ENCODE data around the gene OVAAL. TPM values are rescaled to one million over a fixed set of nuclear protein-coding genes. Genes with fewer than 3 reads are reported as not detected.

The OVAAL gene
- total and polyA plus RNA-seq, 2 of the 4 experiments (the other 2 are of a cell fraction): not detected

DNA sequence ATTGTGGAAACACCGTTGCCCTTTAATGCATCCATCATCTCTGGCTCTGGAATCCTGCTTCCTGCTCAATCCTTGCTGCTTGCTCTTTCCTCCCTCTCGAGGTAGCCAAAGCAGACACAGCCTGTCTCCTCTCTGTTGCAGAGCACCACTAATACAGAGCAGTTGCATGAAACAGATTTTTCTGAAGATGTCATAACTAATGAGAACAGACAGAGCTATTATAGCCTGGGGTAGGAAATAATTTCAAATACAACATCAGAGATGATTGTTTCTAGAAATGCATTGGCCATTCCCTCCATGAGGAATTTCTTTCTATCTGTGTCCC, 33.1 kb upstream of the OVAAL start:
- in situ Hi-C loops (cut with MboI; ENCODE audit: low sequenced_read_pairs): no loop called here
- H2AFZ ChIP-seq (replicated peaks; ENCODE audit: low read length, poor library complexity): no peak overlapping the region
- WGBS, 2 experiments (ENCODE audit: extremely low coverage in 2 of 2, insufficient read length in 1 of 2): no CpG with 5 or more reads among the region's 2 CpGs
- H3K18ac ChIP-seq (ENCODE audit: low read depth, low read length): no peak overlapping the region
- H4K20me1 ChIP-seq (ENCODE audit: insufficient read depth, low read length): no peaks in the 10 kb centered on the region
- ChIA-PET CTCF (interaction anchor here (0.7 kb wide), 1 partner anchor 53 kb away, joined by 3 read pairs; no protein-coding TSS in a partner anchor), POLR2A (ENCODE audit: unreplicated experiment) (no interaction called here)
- no peak overlapping the region for H3K9ac ChIP-seq (ENCODE audit: low read depth, low read length)
- H4K5ac ChIP-seq (ENCODE audit: low read depth, low read length): no peak overlapping the region
- peak overlapping the region; percentile 62 for H3K4ac ChIP-seq (ENCODE audit: low read depth, low read length)
- BruUV-seq (replicated peaks): no TSS peak
- H3K9me1 ChIP-seq (ENCODE audit: insufficient read depth, low read length): peaks cover 18% of the 10 kb centered on the region
- H4K91ac ChIP-seq (ENCODE audit: insufficient read depth, low read depth, low read length): peak overlapping the region; percentile 63; the same call in 1 of the 2 replicates
- no peaks in the 10 kb centered on the region for H3K79me1 ChIP-seq (ENCODE audit: low read depth in 1 of 2, low read length in 2 of 2)
- H3K9me3 ChIP-seq (ENCODE audit: control insufficient read depth, insufficient read depth, low read length): peaks cover 2% of the 10 kb centered on the region; the same call in 1 of the 2 replicates
- intact Hi-C loops (cut with micrococcal nuclease): no loop called here
- no peak overlapping the region for H3K27ac ChIP-seq (ENCODE audit: insufficient read depth, low read length)
- ATAC-seq (ENCODE audit: low read depth) (no peak), DNase-seq (peak; percentile 20)
- no peak overlapping the region; the same call in 1 of the 2 replicates for H2AK5ac ChIP-seq (ENCODE audit: low read depth, low read length)
- H2BK15ac ChIP-seq (ENCODE audit: low read depth, low read length): 0 out of 3 replicates have a peak overlapping the region, but pooled peaks have one; percentile 64
- no peak overlapping the region for H2BK5ac ChIP-seq (ENCODE audit: low read depth, low read length, poor library complexity, severe bottlenecking)
- H3K36me3 ChIP-seq (ENCODE audit: control insufficient read depth, insufficient read depth, low read length): no peaks in the 10 kb centered on the region
- TF ChIP-seq MAZ (IDR thresholded peaks at IDR 0.05; ENCODE audit: borderline replicate concordance, low read depth, low read length) (no peak), RAD21 (IDR thresholded peaks at IDR 0.05; ENCODE audit: low read length) (no peak), SMC3 (IDR thresholded peaks at IDR 0.05; ENCODE audit: low read depth, low read length) (no peak), FOS (IDR thresholded peaks at IDR 0.05; ENCODE audit: low read depth, low read length) (no peak), USF2 (IDR thresholded peaks at IDR 0.05; ENCODE audit: low read depth, low read length) (no peak), NFE2L2 (IDR thresholded peaks at IDR 0.05; ENCODE audit: low read depth, low read length) (no peak), CEBPB (IDR thresholded peaks at IDR 0.05; ENCODE audit: low read depth, low read length) (no peak), RCOR1 (IDR thresholded peaks at IDR 0.05; ENCODE audit: insufficient replicate concordance, low read length) (no peak)
- no peak overlapping the region for H3K4me3 ChIP-seq (ENCODE audit: insufficient read depth, low read depth, low read length)
- H3K4me2 ChIP-seq (ENCODE audit: low read depth, low read length): no peak overlapping the region
- H3K14ac ChIP-seq (replicated peaks; ENCODE audit: low read depth, low read length): peak overlapping the region; percentile 49; the same call in 1 of the 2 replicates
- no peaks in the 10 kb centered on the region for H3K27me3 ChIP-seq (ENCODE audit: control insufficient read depth, insufficient read depth, low read length)
- no peak overlapping the region for H3K56ac ChIP-seq (ENCODE audit: extremely low read depth, insufficient read depth, low read length)
- peaks cover 21% of the 10 kb centered on the region for H3K4me1 ChIP-seq (ENCODE audit: control insufficient read depth, insufficient read depth, low read length)
- no peak overlapping the region for H2AK9ac ChIP-seq (replicated peaks; ENCODE audit: low read depth, low read length, poor library complexity)
- peak overlapping the region; percentile 67 for H2BK120ac ChIP-seq (ENCODE audit: low read depth, low read length)
- peak overlapping the region in 1 of 2 experiments; percentile 4; a peak in 1 of 4 replicates for H4K8ac ChIP-seq (ENCODE audit: low read depth in 2 of 2, low read length in 2 of 2)
- dilution Hi-C loops (cut with HindIII; ENCODE audit: low sequenced_read_pairs, unreplicated experiment): no loop called here
- H2BK20ac ChIP-seq (ENCODE audit: low read depth, low read length): peak overlapping the region; percentile 72
- 0 out of 2 replicates have a peak overlapping the region, but pooled peaks have one; percentile 24 for H3K23ac ChIP-seq (ENCODE audit: low read depth, low read length)

All from IMR-90 (cell line).